ENCODE measurements around the gene ARID1A. TPM values are rescaled to one million over a fixed set of nuclear protein-coding genes. Genes with fewer than 3 reads are reported as not detected.

ARID1A gene
- total and polyA plus RNA-seq, 9 of the 15 experiments (the other 6 are each of a cell fraction or from before 2014, with no cell fraction given) = 8.3 to 88.3 (median 22.5) TPM

GRCh38 chr1:26692211-26692792 is 3.5 kb upstream of the ARID1A start (continued):
- no peak for TF ChIP-seq NFXL1 (CRISPR knock-in tag; IDR thresholded peaks at IDR 0.05)
- TF ChIP-seq RBM22 (IDR thresholded peaks at IDR 0.05; ENCODE audit: low read depth, low read length, poor library complexity, severe bottlenecking) = no peak
- TF ChIP-seq MTA1 (IDR thresholded peaks at IDR 0.05; ENCODE audit: borderline replicate concordance) = peak; percentile 73; the same call in 1 of the 2 replicates
- TF ChIP-seq EGR1 (conservative IDR thresholded peaks at IDR 0.05) = no peak; the same call in 1 of the 2 replicates
- TF ChIP-seq E4F1 (CRISPR knock-in tag; IDR thresholded peaks at IDR 0.05; ENCODE audit: borderline replicate concordance) = no peak
- peak; percentile 36; the same call in 1 of the 2 replicates for TF ChIP-seq ELF2 (CRISPR knock-in tag; IDR thresholded peaks at IDR 0.05)
- TF ChIP-seq SRSF3 (IDR thresholded peaks at IDR 0.05; ENCODE audit: insufficient read depth, low read length) = no peak
- TF ChIP-seq BRD9 (IDR thresholded peaks at IDR 0.05; ENCODE audit: low read depth, partially characterized antibody) = peak; percentile 98
- no peak; the same call in 1 of the 2 replicates for TF ChIP-seq SNIP1 (IDR thresholded peaks at IDR 0.05; ENCODE audit: low read depth)
- no peak for TF ChIP-seq CREB5 (CRISPR knock-in tag; IDR thresholded peaks at IDR 0.05)
- peak; percentile 63; the same call in 1 of the 2 replicates for TF ChIP-seq ELF1 (tag; IDR thresholded peaks at IDR 0.05)
- TF ChIP-seq KAT2B (IDR thresholded peaks at IDR 0.05; ENCODE audit: low read depth, low read length) = no peak
- TF ChIP-seq CSDE1 (IDR thresholded peaks at IDR 0.05) = no peak
- TF ChIP-seq, protein P1, sequence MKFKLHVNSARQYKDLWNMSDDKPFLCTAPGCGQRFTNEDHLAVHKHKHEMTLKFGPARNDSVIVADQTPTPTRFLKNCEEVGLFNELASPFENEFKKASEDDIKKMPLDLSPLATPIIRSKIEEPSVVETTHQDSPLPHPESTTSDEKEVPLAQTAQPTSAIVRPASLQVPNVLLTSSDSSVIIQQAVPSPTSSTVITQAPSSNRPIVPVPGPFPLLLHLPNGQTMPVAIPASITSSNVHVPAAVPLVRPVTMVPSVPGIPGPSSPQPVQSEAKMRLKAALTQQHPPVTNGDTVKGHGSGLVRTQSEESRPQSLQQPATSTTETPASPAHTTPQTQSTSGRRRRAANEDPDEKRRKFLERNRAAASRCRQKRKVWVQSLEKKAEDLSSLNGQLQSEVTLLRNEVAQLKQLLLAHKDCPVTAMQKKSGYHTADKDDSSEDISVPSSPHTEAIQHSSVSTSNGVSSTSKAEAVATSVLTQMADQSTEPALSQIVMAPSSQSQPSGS (CRISPR knock-in tag; IDR thresholded peaks at IDR 0.05) = no peak
- TF ChIP-seq ZNF3 (CRISPR knock-in tag; IDR thresholded peaks at IDR 0.05) = no peak
- TF ChIP-seq CREB3L1 (IDR thresholded peaks at IDR 0.05; ENCODE audit: borderline replicate concordance, low read depth) = no peak; the same call in 1 of the 2 replicates
- TF ChIP-seq STAT6 (CRISPR knock-in tag; IDR thresholded peaks at IDR 0.05) = no peak
- peak; percentile 72 for TF ChIP-seq CREM (IDR thresholded peaks at IDR 0.05; ENCODE audit: low read depth)
- peak; percentile 87 for TF ChIP-seq POLR2A (conservative IDR thresholded peaks at IDR 0.05)
- TF ChIP-seq MCM3 (IDR thresholded peaks at IDR 0.05) = no peak
- peak; percentile 13 for TF ChIP-seq RBM25 (IDR thresholded peaks at IDR 0.05; ENCODE audit: low read depth, low read length, severe bottlenecking)

Data from K562 (cell line).